ENCODE results near the gene TNFRSF1A.

TNFRSF1A gene

DNA sequence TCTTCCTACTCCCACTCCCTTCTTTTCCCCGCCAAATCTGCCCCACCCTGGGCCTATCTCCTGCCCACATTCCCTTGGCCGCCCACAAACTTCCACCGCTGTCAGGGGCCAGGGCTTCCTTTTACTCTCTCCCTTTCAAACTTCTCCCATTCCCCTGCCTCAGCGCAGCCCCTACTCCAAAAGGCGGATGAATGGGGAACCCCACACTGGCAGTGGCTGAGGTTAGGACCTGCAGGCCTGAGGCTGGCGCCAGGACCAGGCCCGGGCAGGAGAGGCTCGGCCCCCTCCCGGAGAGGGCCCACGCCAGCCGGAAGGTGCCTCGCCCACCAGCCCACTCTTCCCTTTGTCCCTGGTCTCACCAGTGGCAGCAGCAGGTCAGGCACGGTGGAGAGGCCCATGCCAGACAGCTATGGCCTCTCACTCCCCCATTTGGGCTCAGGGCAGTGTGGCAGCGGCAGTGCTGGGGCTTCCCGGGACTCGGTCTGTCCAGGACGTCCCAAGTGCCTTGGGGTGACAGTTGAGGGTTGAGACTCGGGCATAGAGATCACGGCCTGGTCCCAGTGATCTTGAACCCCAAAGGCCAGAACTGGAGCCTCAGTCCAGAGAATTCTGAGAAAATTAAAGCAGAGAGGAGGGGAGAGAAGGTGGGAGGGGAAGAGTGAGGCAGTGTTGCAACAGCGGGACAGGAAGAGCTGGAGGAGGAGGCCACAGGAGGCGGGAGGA lies at the start of gene TNFRSF1A:
TNFRSF1A (minus strand) TSS at position 660 of the 723 bp plus-strand sequence; CDS start at position 398, 262 bp downstream.
- DNase-seq: peak; percentile 50

DNA sequence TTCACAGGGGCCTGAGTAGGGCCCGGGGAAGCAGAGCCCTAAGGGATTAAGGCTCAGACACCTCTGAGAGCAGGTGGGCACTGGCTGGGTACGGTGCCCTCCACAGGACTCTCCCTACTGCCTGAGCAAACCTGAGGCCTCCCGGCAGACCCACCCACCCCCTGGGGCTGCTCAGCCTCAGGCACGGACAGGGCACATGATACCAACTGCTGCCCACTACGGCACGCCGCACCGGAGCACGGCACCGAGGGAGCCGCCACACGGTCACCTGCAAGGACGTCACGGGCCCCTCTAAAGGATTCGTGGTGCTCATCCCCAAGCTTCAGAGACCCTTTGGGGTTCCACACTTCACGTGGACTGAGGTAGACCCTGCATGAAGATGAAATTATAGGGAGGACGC lies 49.1 kb upstream of the TNFRSF1A start:
- DNase-seq: no peak

DNA sequence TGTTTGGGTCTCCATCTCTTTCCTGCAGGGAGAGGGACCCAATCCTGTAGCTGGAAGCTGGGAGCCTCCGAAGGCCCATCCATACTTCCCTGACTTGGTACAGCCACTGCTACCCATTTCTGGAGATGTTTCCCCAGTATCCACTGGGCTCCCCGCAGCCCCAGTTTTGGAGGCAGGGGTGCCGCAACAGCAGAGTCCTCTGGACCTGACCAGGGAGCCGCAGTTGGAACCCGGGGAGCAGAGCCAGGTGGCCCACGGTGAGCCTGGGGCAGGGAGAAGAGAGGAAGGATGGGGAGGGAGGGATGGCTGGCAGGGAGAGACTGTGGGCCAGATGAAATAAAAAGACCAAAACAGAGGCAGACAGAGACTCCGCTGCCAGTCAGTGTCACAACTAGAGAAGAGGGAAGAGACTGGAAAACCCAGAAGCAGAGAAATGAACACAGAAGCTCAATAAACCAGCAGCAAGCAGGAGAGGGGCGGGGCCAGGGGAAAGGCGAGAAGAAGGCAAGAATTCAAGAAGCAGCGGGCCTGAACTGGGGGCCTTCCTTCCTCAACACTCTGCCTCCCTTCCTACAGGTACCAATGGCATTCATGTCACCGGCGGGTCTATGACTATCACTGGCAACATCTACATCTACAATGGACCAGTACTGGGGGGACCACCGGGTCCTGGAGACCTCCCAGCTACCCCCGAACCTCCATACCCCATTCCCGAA lies 48.4 kb upstream of the TNFRSF1A start:
- DNase-seq: no peak

DNA sequence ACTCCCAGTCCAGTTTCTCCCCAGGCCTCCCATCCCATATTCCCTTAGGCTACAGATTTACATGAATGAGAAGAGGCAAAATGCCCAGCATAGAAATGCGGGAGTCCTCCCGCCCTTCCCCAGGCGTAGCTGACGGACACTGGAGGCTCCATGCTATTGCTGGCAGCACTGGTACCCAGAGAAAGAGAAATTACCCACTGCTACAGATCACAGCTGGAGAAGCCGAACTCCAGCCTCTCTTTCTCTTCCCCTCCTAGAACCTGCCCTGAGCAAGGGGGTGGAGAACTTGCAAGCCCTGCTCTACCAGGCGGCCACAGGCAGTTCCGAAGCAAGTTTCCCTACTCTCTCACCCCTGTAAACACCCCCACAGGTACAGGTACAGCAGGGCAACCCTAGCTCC lies 45.7 kb upstream of the TNFRSF1A start:
- DNase-seq: no peak

DNA sequence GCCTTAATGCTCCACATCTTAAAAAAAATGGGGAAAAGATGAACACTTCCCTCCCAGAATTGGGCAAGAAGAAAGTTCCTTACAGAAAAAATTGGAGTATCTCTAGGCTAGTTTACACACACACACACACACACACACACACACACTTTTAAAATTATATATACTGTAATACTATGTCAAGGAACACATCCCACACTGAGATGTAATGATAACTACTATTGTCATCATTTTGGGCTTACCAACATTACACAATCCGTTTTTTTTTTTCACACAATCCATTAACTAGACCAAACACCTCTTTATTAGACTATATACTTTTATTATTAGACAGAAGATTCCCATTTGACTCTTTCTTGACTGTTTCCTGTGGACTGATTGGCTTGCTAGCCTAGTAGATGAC lies 44.6 kb upstream of the TNFRSF1A start:
- no peak for DNase-seq

DNA sequence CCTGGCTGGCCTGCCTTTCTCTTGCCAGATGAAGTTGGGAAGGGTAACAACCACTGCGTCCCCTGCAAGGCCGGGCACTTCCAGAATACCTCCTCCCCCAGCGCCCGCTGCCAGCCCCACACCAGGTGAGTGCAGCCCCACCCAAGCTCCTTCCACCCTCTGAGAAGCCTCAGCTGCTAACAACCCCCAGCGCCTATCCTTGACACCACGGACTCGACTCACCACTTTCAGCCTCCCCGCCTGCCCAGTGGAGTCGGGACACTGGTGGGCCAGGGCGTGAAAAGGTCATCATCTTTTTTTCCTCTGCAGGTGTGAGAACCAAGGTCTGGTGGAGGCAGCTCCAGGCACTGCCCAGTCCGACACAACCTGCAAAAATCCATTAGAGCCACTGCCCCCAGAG lies 44.2 kb upstream of the TNFRSF1A start:
- DNase-seq: no peak

DNA sequence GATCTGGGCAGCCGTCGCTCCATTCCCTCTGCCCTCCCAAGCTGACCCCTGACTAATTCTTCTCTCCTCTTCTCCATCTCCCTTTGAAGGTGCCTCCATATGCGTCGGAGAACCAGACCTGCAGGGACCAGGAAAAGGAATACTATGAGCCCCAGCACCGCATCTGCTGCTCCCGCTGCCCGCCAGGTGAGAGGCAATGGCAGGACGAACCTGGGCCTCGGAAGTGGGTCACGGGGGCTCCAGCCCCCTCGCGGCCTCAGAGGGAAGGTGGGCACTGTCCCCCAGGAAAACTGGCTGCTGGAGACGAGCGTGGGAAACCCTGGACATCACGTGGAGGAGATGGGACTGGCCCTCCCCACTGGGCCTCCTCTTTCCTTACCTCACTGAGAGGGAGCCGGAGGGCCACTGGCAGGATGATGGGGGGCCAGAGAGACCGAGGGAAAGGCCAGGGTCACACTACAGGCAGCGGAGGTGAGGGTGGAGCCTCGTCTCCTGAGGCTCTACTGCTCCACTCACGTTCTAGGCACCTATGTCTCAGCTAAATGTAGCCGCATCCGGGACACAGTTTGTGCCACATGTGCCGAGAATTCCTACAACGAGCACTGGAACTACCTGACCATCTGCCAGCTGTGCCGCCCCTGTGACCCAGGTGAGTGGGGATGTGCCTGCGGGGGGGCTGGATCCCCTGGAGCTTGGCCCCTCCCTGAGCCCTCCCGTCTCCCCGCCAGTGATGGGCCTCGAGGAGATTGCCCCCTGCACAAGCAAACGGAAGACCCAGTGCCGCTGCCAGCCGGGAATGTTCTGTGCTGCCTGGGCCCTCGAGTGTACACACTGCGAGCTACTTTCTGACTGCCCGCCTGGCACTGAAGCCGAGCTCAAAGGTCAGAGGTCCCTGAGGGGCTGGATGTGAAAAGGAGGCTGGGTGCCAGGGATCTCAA lies 42.9 kb upstream of the TNFRSF1A start:
- DNase-seq: no peak

DNA sequence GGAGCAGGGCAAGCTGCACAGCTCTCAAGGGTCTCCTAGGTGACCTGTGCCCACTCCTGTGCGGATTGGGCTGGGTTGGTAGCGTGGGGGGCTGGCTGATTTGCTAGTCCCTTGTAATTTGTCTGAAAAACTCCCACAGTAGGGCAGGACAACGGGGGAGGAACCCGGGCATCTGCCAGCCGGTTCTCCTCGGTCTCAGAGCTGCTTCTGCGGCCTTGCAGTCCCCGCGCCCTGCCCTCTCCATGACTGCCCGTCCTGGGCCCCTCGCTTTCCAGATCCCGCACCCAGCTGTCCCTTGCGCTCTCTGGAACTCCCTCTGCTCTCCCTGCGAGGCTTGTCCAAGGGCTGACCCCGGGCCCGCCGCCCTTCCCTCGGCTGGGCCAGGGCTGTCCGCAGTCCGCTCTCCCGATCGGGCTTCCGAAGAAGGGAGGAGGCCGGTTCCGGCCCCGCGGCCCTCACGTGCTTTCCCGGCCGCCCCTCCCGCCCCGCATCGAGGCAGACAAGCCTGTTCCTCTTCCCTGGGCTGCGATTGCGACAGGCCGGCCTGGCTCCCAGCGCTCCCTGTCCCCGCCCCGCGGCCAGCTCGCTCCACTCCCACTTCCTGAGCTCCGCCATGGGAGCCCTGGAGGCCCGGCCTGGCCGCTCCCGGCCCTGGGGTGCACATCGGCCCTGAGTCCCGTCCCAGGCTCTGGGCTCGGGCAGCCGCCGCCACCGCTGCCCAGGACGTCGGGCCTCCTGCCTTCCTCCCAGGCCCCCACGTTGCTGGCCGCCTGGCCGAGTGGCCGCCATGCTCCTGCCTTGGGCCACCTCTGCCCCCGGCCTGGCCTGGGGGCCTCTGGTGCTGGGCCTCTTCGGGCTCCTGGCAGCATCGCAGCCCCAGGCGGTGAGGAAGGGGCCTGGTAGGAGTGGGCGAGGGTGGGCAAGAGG lies 42.0 kb upstream of the TNFRSF1A start, which contains the start of gene LTBR:
LTBR (plus strand) TSS at position 591 of the 927 bp plus-strand sequence; CDS start at position 788, 197 bp downstream.
- DNase-seq: peak; percentile 23

DNA sequence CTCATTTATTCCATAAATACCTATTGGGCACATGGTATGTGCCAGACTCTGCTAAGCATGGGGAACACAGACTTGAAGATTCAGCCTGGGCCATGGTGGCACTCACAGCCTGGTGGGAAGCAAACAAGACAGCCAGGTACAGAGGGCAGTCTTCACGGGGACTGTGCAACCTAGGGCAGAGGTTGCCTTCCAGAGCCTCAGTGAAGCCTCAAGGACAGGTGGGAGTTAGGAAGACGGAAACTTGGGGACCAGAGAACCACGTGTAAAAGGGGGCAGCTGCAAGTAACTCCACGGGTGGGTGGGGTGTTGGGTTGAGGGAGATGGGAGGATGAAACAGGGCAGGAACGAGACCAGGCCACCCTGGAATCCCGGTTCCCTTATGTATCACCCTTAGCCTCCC lies 41.1 kb upstream of the TNFRSF1A start:
- DNase-seq: no peak

DNA sequence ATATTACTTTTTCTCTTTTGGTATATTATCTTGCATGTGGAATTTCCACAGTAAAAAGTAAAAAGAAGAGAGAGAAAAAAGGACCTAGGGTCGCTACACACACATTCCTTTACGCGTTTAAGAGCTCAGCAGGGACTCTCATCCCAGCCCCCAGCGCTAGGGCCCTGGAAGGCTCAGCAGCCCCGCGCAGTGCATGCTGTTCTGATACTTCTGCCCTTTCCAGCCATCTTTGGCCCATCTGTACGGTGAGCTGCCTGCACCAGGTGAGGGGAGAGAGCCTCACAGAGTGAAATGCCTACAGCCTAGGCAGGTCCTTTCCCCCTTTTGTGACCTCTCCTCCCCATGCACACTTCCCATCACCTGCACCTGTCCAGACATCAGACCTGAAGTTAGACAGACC lies 40.5 kb upstream of the TNFRSF1A start:
- no peak for DNase-seq

DNA sequence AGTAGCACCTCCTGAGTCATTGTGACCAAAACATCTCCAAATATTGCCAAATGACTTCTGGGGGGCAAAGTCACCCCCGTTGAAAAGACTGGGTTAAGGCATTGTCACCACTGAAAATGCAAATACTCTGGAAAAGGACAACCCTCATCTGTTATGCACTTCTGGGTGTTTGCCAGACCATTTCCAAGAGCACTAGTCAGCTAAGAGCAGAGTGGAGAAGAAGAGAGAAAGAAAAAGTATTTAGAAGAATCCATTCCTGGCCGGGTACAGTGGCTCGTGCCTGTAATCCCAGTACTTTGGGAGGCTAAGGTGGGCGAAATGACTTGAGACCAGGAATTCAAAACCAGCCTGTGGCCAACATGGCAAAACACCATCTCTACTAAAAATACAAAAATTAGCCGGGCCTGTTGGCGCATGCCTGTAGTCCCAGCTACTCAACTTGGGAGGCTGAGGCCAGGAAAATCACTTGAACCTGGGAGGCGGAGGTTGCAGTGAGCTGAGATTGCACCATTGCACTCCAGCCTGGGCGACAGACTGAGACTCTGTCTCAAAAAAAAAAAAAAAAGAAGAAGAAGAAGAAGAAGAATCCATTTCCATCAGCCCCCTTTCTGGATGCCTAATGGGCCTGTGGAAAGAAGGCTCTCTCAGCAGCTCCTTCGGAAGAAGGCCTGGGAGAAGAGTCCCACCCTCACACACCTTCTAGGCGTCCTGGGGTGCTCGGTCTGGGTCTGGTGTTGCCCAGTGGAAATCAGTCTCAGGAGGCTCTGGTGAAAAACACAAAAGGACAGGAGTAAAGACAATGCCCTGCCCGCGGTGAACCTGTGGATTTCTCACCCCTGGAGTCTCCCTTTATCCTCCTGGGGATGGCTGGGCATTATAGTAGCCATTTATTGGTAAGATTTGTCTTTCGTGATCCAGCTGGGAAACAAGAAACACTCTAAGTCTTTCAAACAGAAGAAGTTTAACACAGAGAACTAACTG lies 38.6 kb upstream of the TNFRSF1A start:
- DNase-seq: no peak

DNA sequence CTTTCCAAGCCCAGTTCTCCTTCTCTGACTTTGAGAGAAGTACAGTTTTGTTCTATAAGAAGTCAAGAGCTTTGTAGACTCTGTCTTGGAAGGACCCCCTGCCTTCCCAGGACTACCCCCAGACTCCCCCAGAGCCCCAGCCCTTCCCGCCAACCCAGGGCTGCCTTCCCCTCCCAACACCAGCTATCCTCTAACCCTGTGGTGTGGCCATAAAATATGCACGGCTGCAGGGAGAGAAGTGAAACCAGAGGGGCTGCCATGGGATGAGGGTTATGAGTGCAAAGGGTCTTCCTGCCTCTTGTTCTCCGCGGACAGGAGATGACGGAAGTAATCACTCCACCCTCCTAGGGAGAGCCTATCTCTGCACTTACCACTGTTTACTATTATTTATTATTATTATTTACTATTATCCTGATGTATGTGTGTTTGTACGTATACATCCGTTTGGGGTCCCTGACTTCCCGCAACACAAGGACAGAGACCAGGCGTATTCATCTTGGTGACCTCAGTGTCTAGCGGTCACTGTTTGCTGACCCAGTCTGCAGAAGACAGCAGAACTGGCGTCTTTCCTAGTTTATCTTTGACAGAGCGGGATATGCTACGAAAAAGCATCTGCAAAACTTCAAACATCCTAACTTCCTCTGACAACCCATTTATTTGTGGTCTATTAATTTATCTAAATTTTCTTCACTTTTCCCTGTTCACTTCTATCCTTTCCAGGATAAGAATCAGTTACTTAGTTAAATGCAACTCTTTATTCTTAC lies 37.0 kb upstream of the TNFRSF1A start:
- no peak for DNase-seq

DNA sequence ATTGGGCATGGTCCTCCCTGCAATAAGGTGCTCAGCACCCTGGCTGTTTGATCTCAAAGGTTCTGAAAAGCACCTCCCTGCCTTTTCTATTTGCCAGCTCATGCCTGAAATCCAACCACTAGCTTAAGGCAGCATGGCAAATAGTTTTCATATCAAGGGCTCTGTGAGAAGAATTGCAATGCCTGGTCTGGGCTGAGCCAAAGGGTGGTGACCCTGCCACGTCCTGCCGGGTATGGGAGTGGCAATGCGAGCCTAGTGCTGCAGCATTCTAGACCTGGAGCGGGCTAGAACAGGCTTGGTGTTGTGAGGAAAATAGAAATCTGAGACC lies 35.8 kb upstream of the TNFRSF1A start:
- DNase-seq: no peak

DNA sequence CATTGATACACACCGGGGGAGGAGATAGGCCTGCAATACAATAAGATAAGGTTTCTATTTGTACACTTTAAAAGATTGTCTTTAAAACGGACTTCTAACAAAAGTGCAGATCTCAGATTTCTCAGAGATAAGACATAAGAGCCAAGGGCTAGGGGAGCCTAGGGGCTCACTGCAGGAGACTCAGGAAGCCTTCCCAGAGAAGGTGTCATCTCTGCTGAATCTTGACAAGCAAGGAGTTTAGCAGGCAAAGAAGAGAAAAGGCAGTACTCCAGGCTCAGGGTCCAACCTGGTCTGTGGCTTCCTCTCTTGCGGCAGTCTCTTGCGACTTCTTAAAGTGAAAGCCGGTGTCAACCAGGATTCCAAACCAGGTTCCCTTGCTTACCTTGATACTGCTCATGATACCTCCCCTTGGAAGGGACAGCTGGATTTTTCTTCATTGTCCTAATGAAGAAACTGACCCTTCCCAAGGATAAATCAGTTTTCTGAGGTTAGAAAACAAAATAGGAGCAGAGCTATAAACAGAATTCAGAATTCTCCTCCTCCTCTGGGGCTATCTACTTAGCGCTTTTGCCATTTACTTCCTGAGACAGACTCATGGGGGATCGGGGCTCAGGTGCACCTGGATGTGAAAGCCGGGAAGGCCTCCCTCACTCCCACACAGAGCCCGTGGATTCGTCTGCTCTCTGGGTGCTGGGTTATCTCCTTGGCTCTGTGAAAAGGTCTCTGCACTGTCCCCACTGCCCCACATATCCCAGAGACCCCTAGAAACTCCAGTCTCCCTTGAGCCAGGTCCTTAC lies 35.2 kb upstream of the TNFRSF1A start:
- DNase-seq: no peak

DNA sequence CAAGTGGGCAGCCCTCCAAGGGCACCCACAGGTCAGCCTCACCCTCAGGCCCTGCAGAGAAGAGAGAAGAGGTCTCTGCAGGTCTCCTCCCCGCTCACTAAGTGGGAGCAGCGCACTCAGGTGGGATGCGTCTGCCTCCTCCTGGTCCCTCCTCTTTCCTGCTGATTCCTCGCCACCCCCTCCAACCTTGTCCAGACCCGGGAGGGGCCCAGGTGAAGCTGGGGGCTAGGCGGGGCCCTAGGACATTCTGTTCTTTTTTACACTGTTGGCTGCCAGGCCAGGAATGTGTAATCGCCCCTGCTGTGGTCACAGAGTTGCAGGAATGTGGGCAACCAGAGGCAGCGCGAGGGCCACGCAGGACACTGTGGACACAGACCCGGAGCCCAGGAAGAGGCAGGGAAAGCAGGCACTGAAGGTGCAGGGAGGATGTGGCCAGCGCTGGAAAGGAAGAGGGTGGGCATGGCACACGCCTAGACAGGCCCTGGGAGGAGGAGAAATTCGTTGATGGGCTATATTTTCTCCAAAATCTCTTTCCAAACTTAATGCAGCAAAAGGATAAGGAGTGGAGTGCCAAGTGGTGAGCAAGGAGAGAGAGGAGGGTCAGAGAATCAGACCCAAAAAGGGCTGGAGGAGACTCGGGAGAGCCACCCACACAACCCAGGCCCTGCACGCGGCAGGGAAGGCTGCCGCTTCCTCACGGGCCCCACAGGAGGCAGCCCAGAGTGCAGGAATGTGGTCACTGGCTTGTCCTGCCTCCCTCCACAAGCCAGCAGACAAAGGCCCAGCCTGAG lies 34.4 kb upstream of the TNFRSF1A start:
- no peak for DNase-seq

DNA sequence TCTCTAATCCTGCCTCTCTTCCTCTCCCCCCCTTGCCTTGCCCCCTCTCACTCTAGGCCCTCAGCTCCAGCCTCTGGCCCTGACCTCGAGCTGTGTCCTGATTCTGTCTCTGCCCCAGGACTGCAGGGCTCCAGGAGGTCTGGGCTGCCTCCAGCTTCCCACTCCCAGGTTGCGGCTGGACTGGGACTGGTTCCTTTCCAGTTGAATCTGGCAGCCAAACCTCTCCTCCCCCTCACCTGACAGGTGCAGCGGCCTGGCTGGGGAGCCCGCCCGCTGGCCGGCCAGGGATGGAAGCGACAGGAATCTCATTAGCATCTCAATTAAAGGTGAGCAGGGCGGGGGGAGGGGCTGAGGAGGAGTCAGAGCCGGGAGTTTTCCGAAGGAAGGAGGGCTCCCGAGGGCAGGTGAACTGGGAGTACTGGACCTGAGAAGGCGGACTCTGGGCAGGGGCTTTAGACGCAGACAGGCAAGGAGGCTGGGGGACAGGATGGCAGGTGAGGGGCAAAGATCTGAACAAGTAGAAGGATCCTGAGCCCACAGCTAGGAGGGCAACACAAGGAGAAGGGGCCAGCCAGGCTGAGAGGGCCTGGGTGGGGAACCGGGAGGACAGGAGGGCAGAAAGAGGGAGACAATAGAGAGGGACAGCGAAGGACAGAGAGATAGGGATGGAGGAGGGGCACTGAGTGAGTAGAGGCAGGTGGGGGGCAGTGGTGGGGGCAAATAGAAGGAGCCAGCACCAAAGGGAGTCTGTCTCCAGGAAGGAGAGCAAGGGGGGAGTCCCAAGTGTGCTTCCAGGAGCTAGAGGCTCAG lies 33.6 kb upstream of the TNFRSF1A start, which contains the start of gene SCNN1A:
SCNN1A (minus strand) TSS at position 295 of the 810 bp plus-strand sequence. CDS start 780 bp downstream, outside the sequence.
- no peak for DNase-seq

DNA sequence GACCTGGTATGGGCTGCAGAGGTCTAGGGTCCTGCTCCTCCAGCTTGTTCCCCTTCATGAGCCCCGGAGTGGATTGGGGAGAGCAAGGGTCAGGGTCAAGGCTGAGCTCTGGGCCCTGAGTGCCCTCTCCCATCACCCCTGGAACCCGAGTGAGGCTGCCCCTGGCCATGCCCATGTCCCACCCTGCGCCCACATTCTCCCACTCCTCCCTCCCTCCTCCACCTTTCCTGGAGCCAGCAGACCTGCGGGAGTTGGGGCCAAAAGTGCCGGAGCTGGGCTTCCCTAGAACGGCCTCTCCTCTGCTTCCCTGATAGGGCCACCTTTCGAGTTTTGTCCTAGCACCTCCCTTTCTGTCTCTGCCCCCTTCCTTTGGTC lies 32.9 kb upstream of the TNFRSF1A start:
- no peak for DNase-seq
